Measurements from ENCODE around the gene OR2AE1.
A peak's percentile ranks its signal among the peaks of the same experiment; 100 is the strongest.

The OR2AE1 gene

GRCh38 chr7:99860281-99861127 lies 16.3 kb downstream of the OR2AE1 start:
- peak; percentile 84 for DNase-seq (ENCODE audit: low read depth)

GRCh38 chr7:99855236-99855635 lies 21.6 kb downstream of the OR2AE1 start:
- DNase-seq (ENCODE audit: low read depth) = no peak

- DNase-seq (ENCODE audit: low read depth) = no peak
Measured at GRCh38 chr7:99848420-99849216, 28.2 kb downstream of the OR2AE1 start.

GRCh38 chr7:99844328-99844727 lies 32.5 kb downstream of the OR2AE1 start:
- no peak for DNase-seq (ENCODE audit: low read depth)

GRCh38 chr7:99843808-99844207 lies 33.0 kb downstream of the OR2AE1 start:
- DNase-seq (ENCODE audit: low read depth) = peak; percentile 6

GRCh38 chr7:99842926-99843325 lies 33.9 kb downstream of the OR2AE1 start:
- DNase-seq (ENCODE audit: low read depth) = no peak

GRCh38 chr7:99840136-99840869 lies 36.5 kb downstream of the OR2AE1 start:
- DNase-seq (ENCODE audit: low read depth) = no peak

- no peak for DNase-seq (ENCODE audit: low read depth)
Measured at GRCh38 chr7:99839287-99840021, 37.4 kb downstream of the OR2AE1 start.

- DNase-seq (ENCODE audit: low read depth) = no peak
Measured at GRCh38 chr7:99837649-99838361, 39.0 kb downstream of the OR2AE1 start.

- no peak for DNase-seq (ENCODE audit: low read depth)
Measured at GRCh38 chr7:99835189-99835588, 41.6 kb downstream of the OR2AE1 start.

- no peak for DNase-seq (ENCODE audit: low read depth)
Measured at GRCh38 chr7:99834382-99834781, 42.5 kb downstream of the OR2AE1 start.

- DNase-seq (ENCODE audit: low read depth) = no peak
Measured at GRCh38 chr7:99833289-99833877, 43.5 kb downstream of the OR2AE1 start.

- no peak for DNase-seq (ENCODE audit: low read depth)
Measured at GRCh38 chr7:99831595-99831994, 45.2 kb downstream of the OR2AE1 start.

- DNase-seq (ENCODE audit: low read depth) = no peak
Measured at GRCh38 chr7:99829524-99830160, 47.2 kb downstream of the OR2AE1 start.

GRCh38 chr7:99828811-99829210 lies 48.0 kb downstream of the OR2AE1 start:
- no peak for DNase-seq (ENCODE audit: low read depth)

- no peak for DNase-seq (ENCODE audit: low read depth)
Measured at GRCh38 chr7:99827040-99827778, 49.6 kb downstream of the OR2AE1 start.

Measured in iris pigment epithelial cell (primary cell).